ENCODE results near the gene SLC10A6. TPM values are rescaled to one million over a fixed set of nuclear protein-coding genes. Genes with fewer than 3 reads are reported as not detected.
"Not testable (repeated sequence)": the region's sequence is repeated elsewhere in the genome, so short reads cannot be mapped to it uniquely, and the experiment has no call there.

The SLC10A6 gene
- total RNA-seq, 1 donor from 2014 or later = 23.5 TPM

GRCh38 chr4:86878640-86879039 lies 29.5 kb upstream of the SLC10A6 start:
- TF ChIP-seq, protein P1, sequence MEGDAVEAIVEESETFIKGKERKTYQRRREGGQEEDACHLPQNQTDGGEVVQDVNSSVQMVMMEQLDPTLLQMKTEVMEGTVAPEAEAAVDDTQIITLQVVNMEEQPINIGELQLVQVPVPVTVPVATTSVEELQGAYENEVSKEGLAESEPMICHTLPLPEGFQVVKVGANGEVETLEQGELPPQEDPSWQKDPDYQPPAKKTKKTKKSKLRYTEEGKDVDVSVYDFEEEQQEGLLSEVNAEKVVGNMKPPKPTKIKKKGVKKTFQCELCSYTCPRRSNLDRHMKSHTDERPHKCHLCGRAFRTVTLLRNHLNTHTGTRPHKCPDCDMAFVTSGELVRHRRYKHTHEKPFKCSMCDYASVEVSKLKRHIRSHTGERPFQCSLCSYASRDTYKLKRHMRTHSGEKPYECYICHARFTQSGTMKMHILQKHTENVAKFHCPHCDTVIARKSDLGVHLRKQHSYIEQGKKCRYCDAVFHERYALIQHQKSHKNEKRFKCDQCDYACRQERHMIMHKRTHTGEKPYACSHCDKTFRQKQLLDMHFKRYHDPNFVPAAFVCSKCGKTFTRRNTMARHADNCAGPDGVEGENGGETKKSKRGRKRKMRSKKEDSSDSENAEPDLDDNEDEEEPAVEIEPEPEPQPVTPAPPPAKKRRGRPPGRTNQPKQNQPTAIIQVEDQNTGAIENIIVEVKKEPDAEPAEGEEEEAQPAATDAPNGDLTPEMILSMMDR (IDR thresholded peaks at IDR 0.05) = no peak
- H3K36me3 ChIP-seq = no peaks in the 10 kb centered on the region
- intact Hi-C loops (cut with DNase I) = no loop called here
- DNase-seq (ENCODE audit: low spot score in 2 of 2) = no peak
- H3K4me3 ChIP-seq = no peak overlapping the region
- H3K27ac ChIP-seq = no peak overlapping the region
- H3K4me1 ChIP-seq = no peaks in the 10 kb centered on the region
- peaks cover 7 to 11% of the 10 kb centered on the region in 2 donors for H3K9me3 ChIP-seq
- no peaks in the 10 kb centered on the region for H3K27me3 ChIP-seq

- DNase-seq (ENCODE audit: low spot score in 2 of 2) = no peak
- TF ChIP-seq, protein P1 (IDR thresholded peaks at IDR 0.05) = no peak
- Histone ChIP-seq H3K27me3 (no peaks in the 10 kb centered on the region), H3K9me3 (peaks cover 7 to 11% of the 10 kb centered on the region in 2 donors), H3K27ac (no peak overlapping the region), H3K4me3 (no peak overlapping the region), H3K36me3 (no peaks in the 10 kb centered on the region), H3K4me1 (no peaks in the 10 kb centered on the region)
- intact Hi-C loops (cut with DNase I) = no loop called here
Measured at GRCh38 chr4:86876894-86877685, 27.9 kb upstream of the SLC10A6 start.

DNA sequence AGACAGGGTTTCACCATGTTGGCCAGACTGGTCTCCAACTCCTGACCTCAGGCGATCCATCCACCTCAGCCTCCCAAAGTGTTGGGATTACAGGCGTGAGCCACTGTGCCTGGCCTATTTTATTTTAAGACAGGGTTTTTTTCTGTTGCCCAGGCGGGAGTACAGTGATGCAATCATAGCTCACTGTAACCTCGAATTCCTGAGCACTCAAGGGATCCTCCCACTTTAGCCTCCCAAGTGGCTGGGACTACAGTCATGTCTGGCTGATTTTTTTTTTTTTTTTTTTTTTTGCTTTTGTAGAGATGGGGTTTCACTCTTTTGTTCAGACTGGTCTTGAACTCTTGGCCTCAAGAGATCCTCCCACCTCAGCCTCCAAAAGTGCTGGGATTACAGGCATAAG lies 26.3 kb upstream of the SLC10A6 start:
- intact Hi-C loops (cut with DNase I); H3K36me3 ChIP-seq; DNase-seq (ENCODE audit: low spot score in 2 of 2); H3K27me3 ChIP-seq; H3K4me3 ChIP-seq; H3K4me1 ChIP-seq; H3K27ac ChIP-seq: not testable (repeated sequence)
- H3K9me3 ChIP-seq = peaks cover 6 to 11% of the 10 kb centered on the region in 2 donors

DNA sequence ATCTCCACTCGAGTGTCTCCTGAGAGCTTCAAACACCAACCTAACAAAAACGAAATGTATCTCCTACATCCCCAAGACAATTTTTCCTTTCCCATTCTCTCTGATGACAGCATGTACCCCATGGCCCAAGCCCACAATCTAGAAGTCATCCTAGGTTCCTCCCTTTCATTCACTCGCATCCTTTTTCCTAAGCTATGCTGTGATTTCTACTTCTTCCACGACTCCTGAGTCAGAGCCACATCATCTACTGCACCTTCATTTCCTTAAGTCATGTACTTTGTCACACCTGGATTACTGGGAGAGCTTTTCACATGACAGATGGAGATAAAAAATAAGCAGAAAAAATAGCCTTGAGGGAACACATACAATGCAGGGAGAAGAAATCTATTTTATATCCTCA lies 23.0 kb upstream of the SLC10A6 start:
- intact Hi-C loops (cut with DNase I) = no loop called here
- no peaks in the 10 kb centered on the region for H3K36me3 ChIP-seq
- H3K27ac ChIP-seq = no peak overlapping the region
- H3K4me1 ChIP-seq = no peaks in the 10 kb centered on the region
- TF ChIP-seq, protein P1 (IDR thresholded peaks at IDR 0.05) = no peak
- H3K4me3 ChIP-seq = no peak overlapping the region
- DNase-seq (ENCODE audit: low spot score in 2 of 2) = no peak
- no peaks in the 10 kb centered on the region for H3K9me3 ChIP-seq
- no peaks in the 10 kb centered on the region for H3K27me3 ChIP-seq

- Histone ChIP-seq H3K4me3 (no peak overlapping the region), H3K36me3 (no peaks in the 10 kb centered on the region), H3K9me3 (no peaks in the 10 kb centered on the region), H3K27me3 (no peaks in the 10 kb centered on the region), H3K4me1 (no peaks in the 10 kb centered on the region), H3K27ac (no peak overlapping the region)
- TF ChIP-seq, protein P1 (IDR thresholded peaks at IDR 0.05) = no peak
- intact Hi-C loops (cut with DNase I) = no loop called here
- no peak for DNase-seq (ENCODE audit: low spot score in 2 of 2)
Measured at GRCh38 chr4:86870442-86871069, 21.4 kb upstream of the SLC10A6 start.

DNA sequence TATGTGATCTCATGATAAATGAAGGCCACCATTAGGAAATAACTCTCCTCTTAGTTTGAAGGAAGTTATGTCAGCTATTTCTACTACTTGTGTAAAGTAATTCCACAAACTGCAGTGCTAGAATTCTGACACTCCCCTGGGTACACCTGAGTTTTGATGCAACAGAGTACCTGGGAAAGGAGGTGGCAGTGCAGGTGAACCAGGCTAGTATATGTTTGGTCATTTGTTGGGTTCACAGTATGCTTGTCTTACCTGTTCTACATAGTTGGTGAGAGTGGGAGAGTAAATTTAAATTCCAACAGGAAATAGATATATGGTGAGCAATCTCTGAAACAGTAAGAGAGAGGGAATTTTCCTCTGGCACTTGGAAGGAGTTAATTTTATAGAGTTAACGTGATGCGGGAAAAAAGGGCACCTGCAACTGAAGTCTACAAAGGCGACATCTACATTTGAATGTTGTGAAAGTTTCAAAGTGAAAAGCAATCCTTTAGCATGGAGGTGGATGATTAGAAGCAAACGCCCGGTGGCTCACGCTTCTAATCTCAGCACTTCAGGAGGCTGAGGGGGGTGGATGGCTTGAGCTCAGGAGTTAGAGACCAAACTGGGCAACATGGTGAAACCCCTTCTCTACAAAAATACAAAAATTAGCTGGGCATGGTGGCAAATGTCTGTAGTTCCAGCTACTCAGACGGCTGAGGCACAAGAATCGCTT lies 8.3 kb upstream of the SLC10A6 start:
- TF ChIP-seq, protein P1 (IDR thresholded peaks at IDR 0.05) = no peak
- DNase-seq (ENCODE audit: low spot score in 2 of 2) = no peak
- no peak overlapping the region for H3K4me3 ChIP-seq
- H3K27ac ChIP-seq = no peak overlapping the region
- H3K36me3 ChIP-seq = no peaks in the 10 kb centered on the region
- intact Hi-C loops (cut with DNase I) = no loop called here
- no peaks in the 10 kb centered on the region for H3K9me3 ChIP-seq
- H3K27me3 ChIP-seq = no peaks in the 10 kb centered on the region
- no peaks in the 10 kb centered on the region for H3K4me1 ChIP-seq
